CD4-positive, alpha-beta T cell treated with Interleukin-21 for 1 hour (primary cell): ENCODE results near the gene UBE2Q2.
"Not testable (repeated sequence)": the region's sequence is repeated elsewhere in the genome, so short reads cannot be mapped to it uniquely, and the experiment has no call there.

Source experiments
- DNase-seq: peaks from one replicate; pipeline ENCODE4 v3.0.0-alpha.2; 2020

UBE2Q2 gene

DNA sequence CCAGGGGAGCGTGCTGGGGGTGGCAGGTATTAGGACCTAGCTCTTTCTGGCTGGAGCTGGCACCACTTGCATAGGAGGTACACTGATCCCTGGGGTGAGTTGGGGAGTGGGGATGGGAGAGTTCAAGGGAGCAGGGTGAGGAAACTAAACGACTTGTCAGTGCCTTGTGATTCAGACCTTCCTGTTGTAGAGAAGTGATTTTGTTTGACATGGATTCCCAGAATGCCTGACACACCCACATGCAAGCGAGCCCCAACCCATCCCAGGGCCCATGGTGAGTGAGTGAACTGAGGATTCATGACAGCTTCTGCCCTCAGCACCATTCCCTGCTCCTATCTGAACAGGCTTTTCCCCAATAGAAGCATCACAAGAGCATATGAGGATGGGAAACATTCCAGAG is 15.6 kb upstream of the UBE2Q2 start:
- no peak for DNase-seq

DNA sequence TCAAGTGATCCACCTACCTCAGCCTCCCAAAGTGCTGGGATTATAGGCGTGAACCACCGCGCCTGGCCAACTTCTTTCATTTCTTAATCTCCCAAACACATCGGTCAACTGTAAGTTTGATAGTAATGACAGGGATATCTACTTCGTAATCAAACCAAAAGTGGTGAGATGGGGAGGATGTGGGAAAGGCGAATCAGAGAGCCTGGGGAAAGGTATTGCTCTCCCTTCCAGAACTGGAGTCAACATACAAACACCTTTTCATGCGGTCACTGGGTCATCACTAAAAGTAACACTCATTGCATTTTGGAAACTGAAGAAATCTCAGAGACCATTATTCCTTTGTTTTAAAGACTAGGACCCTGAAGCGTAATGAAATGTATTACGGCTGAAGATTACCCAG is 14.8 kb upstream of the UBE2Q2 start:
- no peak for DNase-seq

DNA sequence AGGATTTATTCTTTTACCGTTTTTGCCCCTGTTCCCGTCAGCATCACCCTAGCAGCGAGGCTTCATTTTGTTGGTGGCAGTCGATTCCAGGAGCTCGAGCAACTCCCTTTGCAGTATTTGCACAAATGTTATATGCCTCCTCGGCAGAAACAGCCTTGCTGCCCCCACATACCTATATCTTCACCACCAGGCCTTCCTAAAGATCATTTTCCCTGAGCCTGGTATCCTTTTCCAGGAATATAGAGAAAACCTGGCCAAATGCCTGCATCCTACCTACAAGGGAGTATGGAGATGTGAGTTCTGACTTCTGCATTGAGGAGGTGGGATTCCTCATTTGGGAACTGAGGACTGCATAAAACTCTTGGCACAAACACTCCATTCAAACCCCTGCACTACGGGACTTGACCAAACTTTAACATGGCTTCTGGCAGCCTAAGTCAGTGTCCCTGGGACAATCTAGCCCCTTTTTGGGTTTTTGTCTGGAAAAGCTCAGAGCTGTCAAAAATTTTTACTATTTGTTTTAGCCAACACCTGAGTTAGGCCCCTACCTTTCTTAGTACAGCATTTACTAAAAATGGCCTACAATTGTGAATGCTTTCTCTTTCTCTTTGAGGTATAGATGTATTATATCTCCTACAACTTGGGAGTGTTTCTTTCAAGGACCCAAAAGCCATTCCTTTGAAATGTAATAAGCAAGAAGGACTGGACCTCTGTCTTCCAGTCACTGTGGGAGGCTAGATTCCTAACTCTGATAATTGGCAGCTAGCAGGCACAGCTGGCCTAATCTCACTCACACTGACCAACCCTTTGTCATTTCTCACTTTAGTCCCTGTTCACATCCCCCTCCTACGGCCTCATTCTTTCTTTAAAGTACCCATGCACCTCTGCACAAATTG is 12.1 kb upstream of the UBE2Q2 start:
- DNase-seq = no peak

DNA sequence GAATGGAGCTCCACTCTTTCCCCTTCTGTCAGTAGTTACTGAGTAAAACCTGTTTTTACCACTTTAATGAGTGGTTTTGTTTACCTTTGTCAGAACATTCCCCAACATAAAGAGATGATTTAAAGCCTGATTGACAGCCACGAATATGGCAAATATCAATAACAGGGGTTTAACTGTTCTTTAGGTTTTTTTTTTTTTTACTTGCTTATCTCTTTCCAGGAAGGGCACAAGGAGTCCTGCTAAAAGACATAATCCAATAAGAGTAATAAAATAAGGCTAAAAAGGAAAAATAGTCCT is 11.5 kb upstream of the UBE2Q2 start:
- no peak for DNase-seq

DNA sequence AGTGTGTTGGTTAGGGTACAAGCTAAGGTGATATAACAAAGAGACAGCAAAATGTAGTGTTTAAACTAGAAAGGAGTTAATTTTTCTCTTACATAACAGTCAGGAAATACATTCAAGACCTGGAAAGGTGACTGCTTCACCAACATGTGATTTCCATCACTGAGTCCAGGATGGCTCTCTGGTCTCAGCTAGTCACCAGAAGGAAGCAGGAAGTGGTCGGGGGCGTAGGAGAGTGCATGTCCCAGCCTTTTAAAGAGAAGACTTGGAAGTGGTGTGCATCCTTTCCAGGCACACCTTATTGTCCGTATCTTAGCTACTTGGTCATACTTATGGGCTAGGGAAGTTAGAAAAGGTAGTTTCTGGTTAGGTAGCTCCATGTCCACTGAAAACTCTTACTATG is 11.1 kb upstream of the UBE2Q2 start:
- DNase-seq = no peak

DNA sequence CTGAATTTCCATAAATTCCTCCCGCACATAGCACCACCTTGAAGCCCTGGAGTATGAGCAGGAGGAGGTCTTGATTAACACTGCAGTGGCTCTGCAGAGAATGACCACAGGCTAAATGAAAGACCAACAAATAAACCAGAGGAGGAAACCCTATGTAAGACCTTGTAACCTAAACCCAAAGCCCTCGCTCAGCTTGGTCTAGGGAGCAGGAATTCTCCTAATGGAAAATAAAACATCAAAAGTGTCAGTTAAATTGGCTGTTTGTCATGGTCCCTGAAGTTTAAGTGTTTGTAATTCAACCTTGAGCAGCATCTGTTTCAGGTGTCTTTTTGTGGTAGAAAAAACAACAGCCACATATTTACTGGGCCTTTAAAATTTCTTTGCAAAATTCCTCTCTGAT is 9.2 kb upstream of the UBE2Q2 start:
- DNase-seq = no peak

DNA sequence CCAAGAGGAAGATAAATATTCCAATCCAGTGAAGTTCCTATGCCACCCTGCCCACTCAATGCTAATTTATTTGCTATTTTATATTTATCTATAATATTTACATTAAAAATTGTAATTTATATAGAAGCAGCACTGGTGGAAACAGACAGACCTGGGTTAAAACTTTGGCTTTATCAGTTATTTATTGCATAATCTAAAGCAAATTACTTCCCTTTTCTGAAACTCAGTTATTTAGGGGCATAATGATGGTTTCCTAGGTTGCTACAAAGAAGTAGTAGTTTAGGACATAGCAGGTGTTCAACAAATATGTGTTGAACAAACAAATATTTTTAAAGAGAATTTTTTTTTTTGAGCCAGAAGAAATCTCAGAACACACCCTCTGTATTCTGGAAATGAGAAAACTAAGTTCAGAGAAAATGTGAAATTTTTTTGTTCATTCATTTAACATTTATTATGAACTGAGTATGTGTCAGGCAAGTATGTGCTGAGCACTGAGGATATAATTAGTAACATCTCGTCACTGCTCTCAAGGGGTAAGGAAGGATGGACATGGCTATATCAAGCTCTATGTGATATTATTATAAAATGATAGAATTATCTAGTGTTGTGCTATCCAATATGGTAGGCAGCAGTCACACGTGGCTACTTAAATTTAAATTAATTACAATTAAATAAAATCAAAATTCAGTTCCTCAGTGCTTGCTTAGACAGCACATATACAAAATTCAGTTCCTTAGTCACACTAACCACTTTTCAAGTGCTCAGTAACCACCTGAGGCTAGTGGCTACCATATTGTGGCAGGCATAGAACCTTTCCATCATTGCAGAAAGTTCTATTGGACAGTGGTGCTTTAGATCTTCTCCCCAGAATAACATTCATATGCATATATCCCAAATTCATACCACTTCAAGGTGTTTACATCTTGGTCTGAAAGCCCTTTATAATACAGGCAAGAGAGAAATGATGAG is 7.0 kb upstream of the UBE2Q2 start:
- DNase-seq = no peak

DNA sequence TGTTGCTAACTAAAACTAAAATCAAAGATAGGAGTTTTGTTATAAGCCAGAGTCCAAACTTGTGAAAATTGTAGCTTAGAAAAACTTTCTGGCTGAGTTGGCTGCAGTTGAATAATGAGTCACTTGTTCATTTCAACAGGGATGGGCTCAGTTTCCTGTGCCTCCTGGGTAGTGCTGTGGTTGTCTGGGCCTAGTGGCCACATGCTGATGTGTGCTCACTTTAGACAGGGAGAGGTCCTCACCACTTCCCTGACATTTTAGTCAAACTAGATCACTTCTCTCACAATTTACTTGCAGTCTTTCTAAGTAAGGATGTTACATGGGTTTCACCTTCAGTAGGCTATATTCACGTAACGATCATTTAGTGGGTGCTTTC is 6.3 kb upstream of the UBE2Q2 start:
- DNase-seq = peak; percentile 50

DNA sequence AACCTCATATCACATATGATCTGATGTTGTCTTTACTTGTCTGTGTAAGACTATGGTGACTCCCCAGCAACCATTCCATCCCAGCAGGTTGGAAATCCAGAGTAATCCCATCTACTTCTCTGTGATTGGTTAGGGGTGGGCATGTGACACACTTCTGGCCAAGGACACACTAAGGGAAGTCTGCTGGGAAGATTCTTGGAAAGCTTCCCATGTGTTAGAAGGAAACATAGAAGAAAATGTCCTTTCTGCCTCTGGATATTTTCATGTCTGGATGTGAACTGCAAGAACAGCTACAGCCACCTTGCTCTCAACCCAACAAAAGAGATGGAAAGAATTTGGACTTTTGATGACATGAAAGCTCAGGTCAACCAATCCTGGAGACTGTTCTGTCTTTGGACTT is 2.6 kb upstream of the UBE2Q2 start:
- no peak for DNase-seq

DNA sequence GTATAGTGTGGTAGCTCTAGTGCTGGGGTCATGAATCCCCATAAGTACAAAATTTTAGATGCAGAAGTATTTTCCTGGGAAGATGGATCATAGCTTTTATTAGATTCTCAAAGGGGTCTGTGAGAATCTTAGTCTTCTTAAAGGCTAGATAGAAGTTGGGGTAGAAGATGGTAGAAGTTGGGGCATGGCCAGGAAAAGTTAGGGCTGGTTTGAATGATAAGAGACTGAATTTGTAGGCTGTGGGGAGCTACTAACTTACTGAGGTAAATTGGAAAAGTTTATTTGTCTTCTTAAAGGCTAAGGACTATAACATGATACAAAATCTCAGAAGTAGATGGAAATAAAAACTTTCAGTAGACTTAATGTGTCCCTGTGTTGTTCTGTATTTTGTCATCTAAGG is 1.6 kb upstream of the UBE2Q2 start:
- no peak for DNase-seq

DNA sequence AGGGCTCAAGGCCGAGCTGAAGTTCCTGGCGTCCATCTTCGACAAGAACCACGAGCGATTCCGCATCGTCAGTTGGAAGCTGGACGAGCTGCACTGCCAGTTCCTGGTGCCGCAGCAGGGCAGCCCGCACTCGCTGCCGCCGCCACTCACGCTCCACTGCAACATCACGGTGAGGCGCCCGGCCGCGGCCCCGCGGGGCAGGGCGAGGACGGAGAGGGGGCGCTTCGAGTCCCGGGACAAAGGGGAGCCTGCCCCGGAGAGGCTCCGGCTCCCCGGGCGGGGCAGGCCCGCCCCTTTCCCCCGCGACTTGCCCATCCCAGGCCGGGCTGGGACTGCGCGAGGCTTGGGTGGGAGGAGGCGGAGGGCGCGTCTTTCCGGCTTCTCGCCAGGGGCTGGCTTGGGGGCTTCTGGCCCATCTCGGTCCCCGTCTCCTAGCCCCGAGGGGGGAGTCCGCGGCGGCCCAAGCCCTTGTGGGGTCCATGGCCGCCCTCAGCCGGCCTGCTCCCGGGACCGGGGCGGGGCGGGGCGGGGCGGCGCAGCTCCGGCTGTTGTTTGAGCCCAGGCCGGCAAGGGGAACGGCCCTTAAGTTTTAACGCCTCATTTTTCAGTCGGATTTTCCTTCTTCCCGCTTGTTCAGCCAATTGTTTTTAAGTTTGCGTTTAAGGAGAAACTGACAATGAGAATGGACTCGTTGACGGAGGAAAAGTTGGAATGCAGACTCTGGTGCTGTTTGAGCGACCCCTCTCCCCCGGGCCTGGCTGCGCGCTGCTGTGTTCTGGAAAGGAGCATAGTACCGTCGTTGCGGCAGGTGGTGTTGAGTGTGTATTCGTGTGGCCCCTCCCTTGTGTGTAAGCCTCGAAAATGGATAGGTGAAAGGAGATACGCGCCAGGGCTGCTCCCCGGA is 683 bp downstream of the UBE2Q2 start:
- peak; percentile 52 for DNase-seq

DNA sequence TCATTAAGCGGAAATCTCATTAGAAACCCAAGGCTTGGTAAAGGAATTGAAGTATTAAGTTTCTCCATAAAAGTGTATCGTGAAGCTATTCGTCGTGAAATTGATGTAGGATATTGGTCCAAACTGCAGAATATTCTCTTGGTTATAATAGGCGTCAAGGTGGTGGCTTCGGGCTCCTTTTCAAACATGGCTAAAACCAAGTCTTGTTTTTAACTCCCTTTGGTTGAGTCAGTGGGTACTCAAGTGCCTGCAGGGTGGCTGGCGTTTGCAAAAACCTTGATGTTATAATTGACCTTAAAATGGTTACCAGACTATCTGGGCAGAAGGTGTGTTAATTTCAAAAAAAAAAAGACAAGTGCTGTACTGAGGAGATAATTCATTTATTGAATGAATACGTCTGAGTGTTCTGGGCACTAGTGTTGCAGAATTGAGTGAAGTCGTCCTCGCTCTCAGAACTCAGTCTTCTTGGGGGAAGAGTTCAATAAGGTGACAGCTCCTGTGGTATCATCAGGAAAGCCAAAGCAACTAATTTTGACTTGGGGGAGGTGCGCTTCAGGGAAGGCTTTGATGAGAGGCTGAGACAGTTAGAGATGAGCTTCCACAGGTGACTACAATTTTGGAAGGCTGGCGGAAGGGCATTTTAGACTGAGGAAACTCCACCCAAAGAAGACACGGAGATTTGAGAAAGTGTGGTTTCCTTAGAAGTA is 1.5 kb downstream of the UBE2Q2 start:
- peak; percentile 30 for DNase-seq

DNA sequence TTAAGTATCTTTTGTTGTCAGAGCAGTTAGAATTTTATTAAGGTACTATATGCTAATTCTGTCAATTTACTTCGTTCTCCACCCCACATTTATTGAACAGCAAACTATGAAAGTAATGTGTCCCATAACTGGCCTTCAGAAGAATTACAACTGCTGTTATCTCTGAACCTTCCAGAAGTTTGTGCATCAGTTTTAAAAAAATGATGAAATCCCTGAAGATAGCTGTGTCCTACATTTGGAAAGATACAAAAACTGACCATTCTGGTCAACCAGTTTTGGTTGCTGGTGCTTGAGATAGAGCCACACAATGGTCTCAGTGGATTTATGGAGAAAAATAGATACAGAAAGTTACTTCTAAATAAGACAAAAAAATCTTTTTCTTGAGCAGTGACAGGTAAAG is 5.9 kb downstream of the UBE2Q2 start:
- no peak for DNase-seq

DNA sequence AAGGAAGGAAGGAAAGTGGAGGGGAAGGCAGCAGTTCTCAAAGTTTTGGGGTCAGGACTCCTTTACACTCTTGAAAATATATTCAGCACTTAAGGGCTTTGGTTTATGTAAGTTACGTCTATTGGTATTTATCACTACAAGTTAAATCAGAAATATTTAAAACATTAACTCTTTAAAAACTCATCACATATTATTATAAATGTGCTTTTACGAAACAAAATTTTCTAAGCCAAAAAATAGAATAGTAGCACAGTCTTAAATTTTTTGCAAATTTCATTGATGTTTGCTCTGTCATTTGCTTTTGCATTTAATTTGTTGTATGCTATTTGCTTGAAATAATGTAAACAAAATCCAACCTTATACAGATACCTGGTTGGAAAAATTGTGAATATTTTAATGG is 7.5 kb downstream of the UBE2Q2 start:
- no peak for DNase-seq

DNA sequence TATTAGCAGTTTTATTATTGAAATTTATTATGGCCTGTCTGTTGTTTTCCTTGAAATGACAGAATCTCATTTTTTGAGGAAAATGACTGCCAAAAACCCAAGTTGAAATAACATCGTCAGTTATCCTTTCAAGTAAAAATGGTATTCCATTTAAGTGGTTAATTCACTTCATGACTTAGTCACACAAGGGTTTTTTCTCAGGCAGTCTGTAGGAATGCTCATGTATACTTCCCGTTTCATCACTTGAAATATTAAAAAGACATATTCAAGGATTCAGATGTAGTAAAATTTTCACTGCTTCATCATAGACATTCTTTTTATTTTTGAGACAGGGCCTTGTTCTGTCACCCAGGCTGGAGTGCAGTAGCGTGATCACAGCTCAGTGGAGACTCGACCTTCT is 8.3 kb downstream of the UBE2Q2 start:
- DNase-seq = not testable (repeated sequence)

DNA sequence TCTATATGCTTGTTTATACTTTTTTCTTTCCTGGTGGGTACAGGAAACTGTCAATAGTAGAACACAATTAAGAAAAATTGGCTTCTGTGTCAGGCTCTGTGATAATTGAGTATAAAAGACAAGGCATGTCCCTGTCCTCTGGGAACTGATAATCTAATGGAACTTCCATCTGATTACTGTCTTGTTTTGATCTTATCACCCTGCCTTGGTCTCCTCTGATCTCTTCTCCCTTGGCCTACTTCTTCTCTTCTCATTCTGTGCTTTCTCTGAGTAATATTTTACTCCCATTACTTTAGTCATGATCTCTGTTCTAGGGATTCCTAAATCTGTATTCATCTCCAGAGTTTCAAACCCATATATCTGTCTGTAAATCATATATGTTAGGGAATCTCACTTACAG is 14.6 kb downstream of the UBE2Q2 start:
- no peak for DNase-seq

DNA sequence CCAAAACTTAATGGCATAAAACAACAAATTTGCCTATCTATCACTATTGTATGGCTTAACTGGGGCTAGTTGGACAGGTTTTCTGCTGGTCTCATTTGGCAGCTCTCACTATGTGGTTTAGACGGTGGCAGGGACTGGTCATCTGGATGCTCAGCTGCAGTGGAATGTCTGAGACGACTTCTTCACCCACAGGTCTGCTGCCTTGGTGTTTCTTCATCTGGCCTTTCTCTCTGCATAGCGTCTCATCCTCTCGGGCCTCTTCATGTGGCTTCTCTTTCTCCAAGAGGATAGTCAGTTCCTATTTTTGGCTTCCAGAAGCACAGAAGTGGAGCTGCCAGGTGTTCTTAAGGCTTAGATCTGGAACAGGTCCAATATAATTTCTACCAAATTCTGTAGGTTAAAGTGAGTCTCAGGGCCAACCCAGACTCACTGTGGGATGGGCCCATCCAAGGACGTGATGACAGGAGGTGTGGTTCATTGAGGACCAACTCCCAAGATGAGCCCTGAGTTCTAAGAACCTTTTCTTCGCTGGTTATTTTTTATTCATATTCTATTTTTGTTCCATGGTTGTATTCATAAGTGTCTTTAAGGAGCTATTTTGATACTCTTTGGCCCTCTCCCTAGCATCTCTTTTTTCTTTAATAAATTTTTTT is 18.6 kb downstream of the UBE2Q2 start:
- DNase-seq = no peak

DNA sequence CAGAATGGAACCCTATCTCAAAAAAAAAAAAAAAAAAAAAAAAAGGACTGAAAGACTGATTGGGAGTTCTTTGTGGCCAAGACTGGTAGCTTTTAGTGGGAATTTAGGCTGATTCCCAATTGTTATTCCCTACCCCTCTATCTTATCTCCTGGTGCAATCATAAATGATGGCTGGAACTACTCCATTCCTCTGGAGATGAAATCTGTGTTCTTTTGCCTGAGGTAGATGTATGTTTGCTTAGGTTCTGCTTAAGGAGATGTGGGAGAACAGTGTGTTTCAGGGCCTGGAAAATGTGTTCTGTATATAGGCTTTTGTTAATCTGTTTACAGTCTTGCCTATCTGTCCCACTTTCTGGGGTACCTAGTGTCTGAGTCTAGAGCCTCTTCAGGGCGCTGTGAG is 19.5 kb downstream of the UBE2Q2 start:
- DNase-seq = no peak

DNA sequence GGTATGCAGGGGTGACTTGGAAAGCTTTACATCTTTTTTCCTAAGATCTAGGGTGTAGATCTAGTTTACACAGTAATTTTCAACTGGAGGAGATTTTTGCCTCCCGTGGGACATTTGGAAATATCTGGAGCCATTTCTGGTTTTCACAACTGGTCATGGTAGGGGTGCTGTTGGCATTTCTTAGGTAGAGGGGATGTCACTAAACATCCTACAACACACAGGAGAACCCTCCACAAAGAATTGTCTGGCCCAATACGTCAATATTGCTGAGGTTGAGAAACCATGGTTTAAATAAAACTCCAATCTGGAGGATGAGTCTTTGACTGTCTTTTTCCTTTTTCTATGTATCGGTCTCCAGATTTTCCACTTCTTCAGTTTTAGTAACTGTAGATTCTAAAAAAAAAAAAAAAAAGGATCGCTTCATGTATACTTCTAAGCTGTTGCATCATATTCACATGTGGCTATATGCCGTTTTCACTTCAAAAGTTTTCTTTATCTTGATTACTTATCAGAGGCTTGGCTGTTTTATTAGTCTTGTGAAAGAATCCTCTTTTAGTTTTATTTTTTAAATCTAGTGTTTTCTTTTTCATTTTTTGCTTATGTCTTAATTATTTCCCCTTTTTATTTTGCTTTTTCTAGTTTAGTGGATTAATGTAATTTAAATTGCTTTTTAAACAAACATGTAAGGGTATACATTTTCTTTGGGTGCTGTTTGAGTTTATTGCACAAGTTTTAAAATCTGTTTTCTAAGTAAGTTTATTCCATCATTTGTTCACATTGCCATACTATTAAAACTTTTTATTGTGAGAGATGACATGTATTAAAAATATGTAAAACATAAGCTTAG is 21.2 kb downstream of the UBE2Q2 start:
- DNase-seq = no peak

DNA sequence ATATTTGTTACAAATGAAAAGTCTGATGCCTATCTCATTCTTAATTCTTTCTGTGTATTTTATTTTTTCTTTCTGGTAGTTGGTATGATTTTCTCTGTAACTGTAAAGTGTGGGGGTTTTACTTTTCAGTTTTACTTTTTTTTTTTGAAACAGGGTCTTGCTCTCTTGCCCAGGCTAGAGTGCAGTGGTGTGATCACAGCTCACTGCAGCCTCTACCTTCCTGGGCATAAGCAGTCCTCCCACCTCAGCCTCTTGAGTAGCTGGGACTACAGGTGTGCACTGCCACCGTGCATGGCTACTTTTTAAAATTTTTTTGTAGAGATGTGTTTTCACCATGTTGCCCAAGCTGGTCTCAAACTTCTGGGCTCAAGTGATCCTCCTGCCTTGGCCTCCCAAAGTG is 22.8 kb downstream of the UBE2Q2 start:
- not testable (repeated sequence) for DNase-seq

DNA sequence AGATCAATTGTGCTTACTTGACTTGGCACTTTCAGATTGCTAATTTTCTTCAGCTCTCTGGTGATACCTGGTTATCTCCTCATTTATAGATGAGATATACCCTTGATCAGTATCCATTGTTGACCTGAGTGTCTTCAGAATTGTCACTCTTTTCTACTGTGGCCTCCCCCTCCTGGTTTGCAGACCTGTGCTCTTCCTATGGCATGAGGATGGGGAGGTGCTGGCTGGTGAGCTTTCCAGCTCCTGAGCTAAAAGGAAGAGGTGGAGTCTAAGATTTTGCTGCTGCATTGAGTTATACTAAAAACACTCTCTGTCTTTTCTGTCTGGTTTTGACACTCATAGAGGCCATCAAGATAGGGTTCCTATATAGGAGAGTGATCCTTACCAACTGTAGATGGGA is 23.7 kb downstream of the UBE2Q2 start:
- no peak for DNase-seq
